IMR-90 (cell line): ENCODE data around the gene PRELID1. TPM values are rescaled to one million over a fixed set of nuclear protein-coding genes. Genes with fewer than 3 reads are reported as not detected.

ENCODE experiments used
- ATAC-seq: fragments of 200-7000 bp; cut with Tn5 transposase; 2 replicates; pipeline ENCODE4 v1.9.1; 2020; ENCODE audit warnings: low read depth, mild to moderate bottlenecking, moderate library complexity
- BruUV-seq: library from RNA; stranded (reverse); fragments of 400-500 nt; replicated peaks from 2 replicates; lab custom pipeline; 2021; lab: Mats Ljungman, UMichigan
- CTCF ChIA-PET: fragments of 300-600 bp; formaldehyde crosslinking; extraction: SDS; loops from one replicate; lab custom pipeline; 2021; ENCODE audit warnings: antibody characterized with exemption; lab: Yijun Ruan, JAX
- POLR2A ChIA-PET: fragments of 300-600 bp; sonication (Branson Sonifier 250); formaldehyde crosslinking; loops from one replicate; lab custom pipeline; 2022; ENCODE audit warnings: antibody characterized with exemption; ENCODE audit not compliant: unreplicated experiment; lab: Charles Lee
- DNase-seq: peaks from one replicate; pipeline ENCODE4 v3.0.0; 2013
- H2AFZ ChIP-seq: replicated peaks from 2 replicates; pipeline ENCODE3; 2013; ENCODE audit warnings: low read length, mild to moderate bottlenecking; ENCODE audit not compliant: poor library complexity
- H2AK5ac ChIP-seq: 2 replicates; pipeline ENCODE4 v1.6.1; 2013; ENCODE audit warnings: low read depth, low read length, inconsistent platforms
- H2AK9ac ChIP-seq: replicated peaks from 2 replicates; pipeline ENCODE3; 2013; ENCODE audit warnings: mild to moderate bottlenecking, low read depth, low read length, moderate library complexity; ENCODE audit not compliant: poor library complexity
- H2BK120ac ChIP-seq: 2 replicates; pipeline ENCODE4 v1.6.1; 2013; ENCODE audit warnings: low read depth, low read length, inconsistent platforms
- H2BK15ac ChIP-seq: 3 replicates; pipeline ENCODE4 v1.6.1; 2013; ENCODE audit warnings: low read depth, low read length, inconsistent platforms
- H2BK20ac ChIP-seq: 2 replicates; pipeline ENCODE4 v1.6.1; 2013; ENCODE audit warnings: low read depth, mild to moderate bottlenecking, inconsistent platforms, low read length, moderate library complexity
- H2BK5ac ChIP-seq: 2 replicates; pipeline ENCODE4 v1.6.1; 2013; ENCODE audit warnings: mild to moderate bottlenecking, low read depth, low read length, inconsistent platforms; ENCODE audit not compliant: poor library complexity, severe bottlenecking
- H3K14ac ChIP-seq: replicated peaks from 2 replicates; pipeline ENCODE4 v1.6.1; 2013; ENCODE audit warnings: low read depth, low read length, inconsistent platforms
- H3K18ac ChIP-seq: 2 replicates; pipeline ENCODE4 v1.6.1; 2013; ENCODE audit warnings: low read depth, low read length, control low read depth
- H3K23ac ChIP-seq: 2 replicates; pipeline ENCODE4 v1.6.1; 2013; ENCODE audit warnings: low read depth, low read length, inconsistent platforms
- H3K27ac ChIP-seq: 2 replicates; pipeline ENCODE4 v1.5.1; 2013; ENCODE audit warnings: mild to moderate bottlenecking, control low read depth, low read length; ENCODE audit not compliant: insufficient read depth
- H3K27me3 ChIP-seq: 2 replicates; pipeline ENCODE4 v1.6.1; 2013; ENCODE audit warnings: low read length; ENCODE audit not compliant: control insufficient read depth, insufficient read depth
- H3K36me3 ChIP-seq: 2 replicates; pipeline ENCODE4 v1.6.1; 2013; ENCODE audit warnings: low read length, mixed read lengths; ENCODE audit not compliant: control insufficient read depth, insufficient read depth
- H3K4ac ChIP-seq: 2 replicates; pipeline ENCODE4 v1.6.1; 2013; ENCODE audit warnings: low read depth, low read length, inconsistent platforms
- H3K4me1 ChIP-seq: 2 replicates; pipeline ENCODE4 v1.6.1; 2013; ENCODE audit warnings: low read length, mixed read lengths; ENCODE audit not compliant: control insufficient read depth, insufficient read depth
- H3K4me2 ChIP-seq: 2 replicates; pipeline ENCODE4 v1.6.1; 2013; ENCODE audit warnings: low read depth, mild to moderate bottlenecking, control low read depth, low read length, moderate library complexity
- H3K4me3 ChIP-seq: 2 replicates; pipeline ENCODE4 v1.5.1; 2013; ENCODE audit warnings: low read depth, mild to moderate bottlenecking, control low read depth, low read length, moderate library complexity; ENCODE audit not compliant: insufficient read depth
- H3K56ac ChIP-seq: 2 replicates; pipeline ENCODE4 v1.6.1; 2013; ENCODE audit warnings: low read length, inconsistent platforms; ENCODE audit not compliant: insufficient read depth; ENCODE audit errors: extremely low read depth
- H3K79me1 ChIP-seq, 2 experiments: 2 replicates each; pipeline ENCODE4 v1.6.1; 2013; ENCODE audit warnings: low read length in 2 of 2, inconsistent platforms in 1 of 2, low read depth in 1 of 2
- H3K9ac ChIP-seq: 2 replicates; pipeline ENCODE4 v1.6.1; 2013; ENCODE audit warnings: low read depth, low read length, control low read depth
- H3K9me1 ChIP-seq: 2 replicates; pipeline ENCODE4 v1.6.1; 2013; ENCODE audit warnings: low read length, inconsistent platforms; ENCODE audit not compliant: insufficient read depth
- H3K9me3 ChIP-seq: 2 replicates; pipeline ENCODE4 v1.6.1; 2013; ENCODE audit warnings: low read length; ENCODE audit not compliant: control insufficient read depth, insufficient read depth
- H4K20me1 ChIP-seq: 2 replicates; pipeline ENCODE4 v1.6.1; 2013; ENCODE audit warnings: low read length, inconsistent platforms; ENCODE audit not compliant: insufficient read depth
- H4K5ac ChIP-seq: 2 replicates; pipeline ENCODE4 v1.6.1; 2013; ENCODE audit warnings: mild to moderate bottlenecking, low read depth, low read length, control low read depth
- H4K8ac ChIP-seq, 2 experiments: 2 replicates each; pipeline ENCODE4 v1.6.1; 2013; ENCODE audit warnings: low read depth in 2 of 2, low read length in 2 of 2, control low read depth in 1 of 2, inconsistent platforms in 1 of 2
- H4K91ac ChIP-seq: 2 replicates; pipeline ENCODE4 v1.6.1; 2013; ENCODE audit warnings: low read depth, low read length, inconsistent platforms; ENCODE audit not compliant: insufficient read depth
- MXI1 ChIP-seq: IDR thresholded peaks from 2 replicates; pipeline ENCODE4 v1.6.1; 2012; ENCODE audit warnings: low read depth, mild to moderate bottlenecking, low read length, moderate library complexity, borderline replicate concordance
- NFE2L2 ChIP-seq: fragments of 150-350 bp; IDR thresholded peaks from 2 replicates; pipeline ENCODE4 v1.6.1; 2016; ENCODE audit warnings: low read depth, mild to moderate bottlenecking, low read length
- WGBS, 2 experiments: methylation state at CpG; one replicate each; pipeline versions ENCODE4 v1.1.5 to v1.1.7; 2013; ENCODE audit warnings: missing lambda C conversion rate in 2 of 2; ENCODE audit not compliant: insufficient read length in 1 of 2; ENCODE audit errors: extremely low coverage in 2 of 2; 5-methylcytosine and 5-hydroxymethylcytosine counted together
- dilution Hi-C: fragments of 300-500 bp; cut with HindIII; formaldehyde crosslinking; loops from one replicate; pipeline ENCODE4 v1.14.3; 2018; ENCODE audit warnings: low sequenced_read_pairs; ENCODE audit not compliant: unreplicated experiment
- in situ Hi-C: fragments of 300-500 bp; cut with MboI; formaldehyde crosslinking; loops from 3 replicates; pipeline ENCODE4 v1.14.3; 2019; ENCODE audit warnings: low sequenced_read_pairs, inconsistent platforms, mixed read lengths
- intact Hi-C: fragments of 100-400 bp; cut with micrococcal nuclease; formaldehyde crosslinking; loops from 2 replicates; pipeline ENCODE4 v1.10.0; 2022
- polyA plus RNA-seq, 3 experiments: library from polyadenylated mRNA; depleted of rRNA; stranded (reverse); fragments of >200 nt; gene quantifications; 2 replicates each; pipeline ENCODE4 v1.2.3, GENCODE V29; 2012; ENCODE audit warnings: low replicate concordance in 1 of 3
- total RNA-seq: library from RNA; depleted of rRNA; stranded (reverse); fragments of >200 nt; gene quantifications from 2 replicates; pipeline ENCODE4 v1.2.3, GENCODE V29; 2012
- TF ChIP-seq, protein P1 (sequence below): fragments of 150-350 bp; IDR thresholded peaks from 2 replicates; pipeline ENCODE4 v1.6.1; 2017; ENCODE audit warnings: mild to moderate bottlenecking, antibody characterized with exemption, low read length, low read depth

The PRELID1 gene
- total and polyA plus RNA-seq, 2 of the 4 experiments (the other 2 are of a cell fraction) = 116 to 239 TPM

DNA sequence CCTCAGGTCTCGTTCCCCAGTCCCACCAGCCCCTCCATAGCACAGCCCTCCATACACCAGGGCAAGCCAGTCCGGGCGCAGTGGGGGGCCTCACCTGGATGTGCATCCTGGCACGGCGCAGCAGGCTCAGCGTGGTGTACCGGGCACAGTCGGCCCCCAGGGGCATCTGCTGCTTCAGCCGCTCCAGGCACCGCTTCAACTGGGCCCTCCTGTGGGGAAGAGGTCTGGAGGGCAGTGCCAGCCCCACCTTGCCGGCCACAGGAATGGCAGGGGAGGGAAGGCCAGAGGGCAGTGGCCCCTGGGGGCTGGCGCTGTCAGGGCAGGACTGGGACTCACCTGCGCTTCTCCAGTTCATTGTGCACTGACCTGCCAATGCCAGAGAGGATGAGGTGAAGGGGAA, 6.7 kb downstream of the PRELID1 start:
- no peak for DNase-seq
- Histone ChIP-seq H2BK15ac (no peak overlapping the region), H3K4ac (no peak overlapping the region), H2AFZ (no peak overlapping the region), H3K36me3 (peaks cover 15% of the 10 kb centered on the region), H3K14ac (no peak overlapping the region), H3K56ac (no peak overlapping the region), H3K27me3 (no peaks in the 10 kb centered on the region), H3K4me3 (no peak overlapping the region), H4K20me1 (peaks cover 38% of the 10 kb centered on the region), H2AK9ac (no peak overlapping the region), H3K4me2 (no peak overlapping the region), H3K9me3 (no peaks in the 10 kb centered on the region), H2BK20ac (no peak overlapping the region), H3K23ac (no peak overlapping the region), H3K79me1 (peaks cover 9 to 62% of the 10 kb centered on the region in 2 experiments; a peak in 3 of 4 replicates), H2AK5ac (no peak overlapping the region; the same call in 1 of the 2 replicates), H4K8ac (no peak overlapping the region), H4K91ac (no peak overlapping the region), H3K27ac (no peak overlapping the region), H3K4me1 (peaks cover 7% of the 10 kb centered on the region; the same call in 1 of the 2 replicates), H3K18ac (no peak overlapping the region), H2BK120ac (no peak overlapping the region), H2BK5ac (no peak overlapping the region), H3K9ac (no peak overlapping the region; the same call in 1 of the 2 replicates), H3K9me1 (0 out of 2 replicates have a peak, but pooled peaks cover 6% of the 10 kb centered on the region), H4K5ac (no peak overlapping the region)
- no TSS peak for BruUV-seq
- dilution Hi-C loops (no loop called here), in situ Hi-C loops (loop anchor here (5.0 kb wide), 1 partner anchor 137 kb away; the partner anchor contains the start of gene PRR7), intact Hi-C loops (loop anchor here (2.0 kb wide), 2 partner anchors 146 to 190 kb away; no protein-coding TSS in a partner anchor)
- POLR2A ChIA-PET = no interaction called here
- 92% methylated on average over 7 of the region's 13 CpGs; no CpG with 5 or more reads in 1 of the 2 experiments for WGBS, 2 experiments
- CTCF ChIA-PET = interaction anchor here (0.5 to 1.6 kb wide), 10 partner anchors 9 to 239 kb away, joined by 3 to 8 read pairs (median 4); no protein-coding TSS in a partner anchor
- ATAC-seq = no peak
- TF ChIP-seq MXI1 (no peak), NFE2L2 (no peak)
- TF ChIP-seq, protein P1, sequence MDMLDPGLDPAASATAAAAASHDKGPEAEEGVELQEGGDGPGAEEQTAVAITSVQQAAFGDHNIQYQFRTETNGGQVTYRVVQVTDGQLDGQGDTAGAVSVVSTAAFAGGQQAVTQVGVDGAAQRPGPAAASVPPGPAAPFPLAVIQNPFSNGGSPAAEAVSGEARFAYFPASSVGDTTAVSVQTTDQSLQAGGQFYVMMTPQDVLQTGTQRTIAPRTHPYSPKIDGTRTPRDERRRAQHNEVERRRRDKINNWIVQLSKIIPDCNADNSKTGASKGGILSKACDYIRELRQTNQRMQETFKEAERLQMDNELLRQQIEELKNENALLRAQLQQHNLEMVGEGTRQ = no peak
